ENCODE measurements around the gene COPS4.

DNA sequence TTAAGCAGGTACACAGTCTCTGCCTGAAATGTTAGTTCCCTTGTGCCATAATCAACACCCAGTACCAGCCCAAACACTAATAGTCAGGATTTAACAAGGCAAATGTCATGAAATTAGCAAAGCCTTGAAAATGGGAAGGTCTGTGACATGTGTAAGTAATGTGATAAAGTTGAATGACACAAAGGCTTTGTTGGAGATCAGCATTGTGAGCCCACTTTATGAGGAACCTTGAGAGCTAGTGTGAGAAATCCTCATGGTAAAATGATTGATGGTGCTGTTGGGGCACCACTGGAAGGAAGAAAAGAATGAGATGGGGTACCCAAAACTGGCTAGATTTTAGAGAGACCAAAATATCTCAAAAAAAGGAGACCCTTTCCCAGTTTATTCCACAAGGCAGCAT, 21.1 kb upstream of the COPS4 start:
- TF ChIP-seq CTCF (IDR thresholded peaks at IDR 0.05) (no peak), POLR2A (IDR thresholded peaks at IDR 0.05) (no peak)

Measured in Peyer's patch (tissue), 4 donors.